PC-3 (cell line): ENCODE data around the gene R3HCC1L. TPM values are rescaled to one million over a fixed set of nuclear protein-coding genes. Genes with fewer than 3 reads are reported as not detected.

Source experiments
- ATAC-seq: fragments of 200-7000 bp; cut with Tn5 transposase; 2 replicates; pipeline ENCODE4 v1.9.1; 2020; ENCODE audit warnings: mild to moderate bottlenecking, moderate library complexity
- BruUV-seq: library from RNA; stranded (reverse); fragments of 400-500 nt; replicated peaks from 2 replicates; lab custom pipeline; 2021; lab: Mats Ljungman, UMichigan
- CTCF ChIA-PET: fragments of 300-600 bp; sonication (Branson Sonifier 250); formaldehyde crosslinking; loops from one replicate; lab custom pipeline; 2022; ENCODE audit warnings: antibody characterized with exemption; lab: Charles Lee
- POLR2A ChIA-PET: fragments of 300-600 bp; sonication (Branson Sonifier 250); formaldehyde crosslinking; loops from one replicate; lab custom pipeline; 2022; ENCODE audit warnings: antibody characterized with exemption; ENCODE audit not compliant: unreplicated experiment; lab: Charles Lee
- DNase-seq: peaks from one replicate; pipeline ENCODE4 v3.0.0-alpha.2; 2015
- H2AFZ ChIP-seq: fragments of 300-600 bp; sonication (generic); 2 replicates; pipeline ENCODE4 v1.6.0; 2016; ENCODE audit warnings: antibody characterized with exemption, low read length
- H3F3A ChIP-seq: fragments of 300-600 bp; sonication (generic); one replicate; pipeline ENCODE4 v1.6.0; 2017; ENCODE audit warnings: antibody characterized with exemption, low read length, control low read depth, mild to moderate bottlenecking; ENCODE audit not compliant: unreplicated experiment
- H3K27ac ChIP-seq: fragments of 300-600 bp; sonication (generic); 2 replicates; pipeline ENCODE4 v1.5.1; 2016; ENCODE audit warnings: mild to moderate bottlenecking, low read length
- H3K27me3 ChIP-seq: fragments of 300-600 bp; sonication (generic); 2 replicates; pipeline ENCODE4 v1.6.1; 2016; ENCODE audit warnings: low read length, mixed read lengths
- H3K36me3 ChIP-seq: fragments of 300-600 bp; sonication (generic); 2 replicates; pipeline ENCODE4 v1.6.1; 2016; ENCODE audit warnings: low read depth, mixed run types, low read length, mixed read lengths
- H3K4me1 ChIP-seq: fragments of 300-600 bp; sonication (generic); 2 replicates; pipeline ENCODE4 v1.5.1; 2016; ENCODE audit warnings: low read length; ENCODE audit not compliant: insufficient read depth
- H3K4me2 ChIP-seq: fragments of 300-600 bp; sonication (generic); 2 replicates; pipeline ENCODE4 v1.6.0; 2016; ENCODE audit warnings: low read length
- H3K4me3 ChIP-seq: fragments of 300-600 bp; sonication (generic); 2 replicates; pipeline ENCODE4 v1.5.1; 2016; ENCODE audit warnings: mild to moderate bottlenecking, low read length, mixed read lengths
- H3K79me2 ChIP-seq: fragments of 300-600 bp; sonication (generic); 2 replicates; pipeline ENCODE4 v1.6.1; 2017; ENCODE audit warnings: low read length, mixed read lengths
- H3K9ac ChIP-seq: fragments of 300-600 bp; sonication (generic); 2 replicates; pipeline ENCODE4 v1.6.0; 2016; ENCODE audit warnings: mild to moderate bottlenecking, low read length
- H3K9me2 ChIP-seq: fragments of 300-600 bp; sonication (generic); replicated peaks from 2 replicates; pipeline ENCODE4 v1.6.1; 2016; ENCODE audit warnings: mixed run types, low read length, mixed read lengths
- H3K9me3 ChIP-seq: fragments of 300-600 bp; sonication (generic); 2 replicates; pipeline ENCODE4 v1.6.1; 2016; ENCODE audit warnings: low read length, mixed read lengths
- H4K20me1 ChIP-seq: fragments of 300-600 bp; sonication (generic); 2 replicates; pipeline ENCODE4 v1.6.1; 2016; ENCODE audit warnings: low read length, mixed read lengths
- EZH2 ChIP-seq: fragments of 300-600 bp; sonication (generic); IDR thresholded peaks from one replicate; pipeline ENCODE4 v1.6.1; 2017; ENCODE audit warnings: antibody characterized with exemption, mild to moderate bottlenecking, low read length; ENCODE audit not compliant: unreplicated experiment
- EZH2phosphoT487 ChIP-seq: fragments of 300-600 bp; sonication (generic); IDR thresholded peaks from 2 replicates; pipeline ENCODE4 v1.6.1; 2018; ENCODE audit warnings: mild to moderate bottlenecking, antibody characterized with exemption, low read length, borderline replicate concordance
- intact Hi-C: fragments of 100-400 bp; cut with micrococcal nuclease; formaldehyde crosslinking; loops from 2 replicates; pipeline ENCODE4 v1.9.0; 2023
- total RNA-seq: library from RNA; depleted of rRNA; stranded (reverse); fragments of >200 nt; gene quantifications from 2 replicates; pipeline ENCODE4 v1.2.3, GENCODE V29; 2014
- TF ChIP-seq, protein P1 (sequence below): fragments of 300-600 bp; sonication (generic); conservative IDR thresholded peaks from 2 replicates; pipeline ENCODE4 v1.5.1; 2017; ENCODE audit warnings: antibody characterized with exemption, low read depth, mild to moderate bottlenecking, low read length

Gene R3HCC1L
- total RNA-seq, 1 experiment from 2014 or later: 15.3 TPM

DNA sequence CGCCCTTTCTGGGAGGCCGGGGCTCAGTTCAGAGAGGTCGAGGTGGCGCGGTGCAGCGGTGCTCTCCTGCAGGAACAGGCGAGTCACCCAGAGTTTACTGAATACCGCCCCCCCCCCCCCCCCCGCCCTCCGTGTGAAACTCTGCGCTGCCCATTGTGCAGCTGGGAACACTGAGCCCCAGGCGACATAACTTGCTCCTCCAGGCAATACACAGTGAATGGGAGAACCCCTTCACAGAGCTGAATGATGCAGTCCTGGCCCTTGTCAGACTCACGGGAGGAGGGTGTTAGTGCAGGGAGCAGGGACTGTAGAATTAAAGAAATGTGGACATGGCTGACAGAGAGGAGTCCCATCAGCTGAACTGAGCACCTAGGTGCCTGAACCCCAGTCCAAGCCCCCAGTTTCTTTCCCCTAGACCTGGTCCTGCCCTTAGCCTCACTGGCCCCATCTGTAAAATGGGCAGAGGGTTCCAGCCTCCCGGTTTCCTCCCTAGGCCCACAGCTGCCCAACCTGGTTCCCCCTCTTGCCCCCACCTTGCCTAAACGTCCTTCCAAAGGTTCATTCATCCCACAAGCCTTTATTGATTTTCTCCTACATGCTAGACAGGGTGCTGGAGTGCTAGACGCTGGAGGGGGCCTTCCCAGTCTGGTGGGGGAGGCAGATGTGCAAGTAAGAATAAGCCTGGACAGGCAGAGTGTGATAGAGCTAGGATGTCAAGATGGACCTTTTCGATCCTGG, 134.4 kb downstream of the R3HCC1L start:
- H3K9me2 ChIP-seq: no peaks in the 10 kb centered on the region
- H4K20me1 ChIP-seq: no peaks in the 10 kb centered on the region
- H3K4me1 ChIP-seq: peaks cover 27% of the 10 kb centered on the region
- CTCF ChIA-PET: no interaction called here
- no peaks in the 10 kb centered on the region for H3K9me3 ChIP-seq
- no peaks in the 10 kb centered on the region for H3K27me3 ChIP-seq
- no peaks in the 10 kb centered on the region for H3K36me3 ChIP-seq
- POLR2A ChIA-PET: no interaction called here
- H3K4me3 ChIP-seq: peak overlapping the region; percentile 61
- peak overlapping the region; percentile 67 for H3K27ac ChIP-seq
- peak overlapping the region; percentile 65 for H2AFZ ChIP-seq
- H3K79me2 ChIP-seq: no peaks in the 10 kb centered on the region
- H3K9ac ChIP-seq: peak overlapping the region; percentile 37; the same call in 1 of the 2 replicates
- BruUV-seq: TSS peak; percentile 57
- ATAC-seq (peak; percentile 8), DNase-seq (no peak)
- H3K4me2 ChIP-seq: peak overlapping the region; percentile 89
- no peaks in the 10 kb centered on the region for H3F3A ChIP-seq
- TF ChIP-seq EZH2 (no peak), EZH2phosphoT487 (no peak)
- TF ChIP-seq, protein P1, sequence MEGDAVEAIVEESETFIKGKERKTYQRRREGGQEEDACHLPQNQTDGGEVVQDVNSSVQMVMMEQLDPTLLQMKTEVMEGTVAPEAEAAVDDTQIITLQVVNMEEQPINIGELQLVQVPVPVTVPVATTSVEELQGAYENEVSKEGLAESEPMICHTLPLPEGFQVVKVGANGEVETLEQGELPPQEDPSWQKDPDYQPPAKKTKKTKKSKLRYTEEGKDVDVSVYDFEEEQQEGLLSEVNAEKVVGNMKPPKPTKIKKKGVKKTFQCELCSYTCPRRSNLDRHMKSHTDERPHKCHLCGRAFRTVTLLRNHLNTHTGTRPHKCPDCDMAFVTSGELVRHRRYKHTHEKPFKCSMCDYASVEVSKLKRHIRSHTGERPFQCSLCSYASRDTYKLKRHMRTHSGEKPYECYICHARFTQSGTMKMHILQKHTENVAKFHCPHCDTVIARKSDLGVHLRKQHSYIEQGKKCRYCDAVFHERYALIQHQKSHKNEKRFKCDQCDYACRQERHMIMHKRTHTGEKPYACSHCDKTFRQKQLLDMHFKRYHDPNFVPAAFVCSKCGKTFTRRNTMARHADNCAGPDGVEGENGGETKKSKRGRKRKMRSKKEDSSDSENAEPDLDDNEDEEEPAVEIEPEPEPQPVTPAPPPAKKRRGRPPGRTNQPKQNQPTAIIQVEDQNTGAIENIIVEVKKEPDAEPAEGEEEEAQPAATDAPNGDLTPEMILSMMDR: no peak
- intact Hi-C loops: loop anchor here (2.0 to 10.0 kb wide), 3 partner anchors 40 to 396 kb away; no protein-coding TSS in a partner anchor

DNA sequence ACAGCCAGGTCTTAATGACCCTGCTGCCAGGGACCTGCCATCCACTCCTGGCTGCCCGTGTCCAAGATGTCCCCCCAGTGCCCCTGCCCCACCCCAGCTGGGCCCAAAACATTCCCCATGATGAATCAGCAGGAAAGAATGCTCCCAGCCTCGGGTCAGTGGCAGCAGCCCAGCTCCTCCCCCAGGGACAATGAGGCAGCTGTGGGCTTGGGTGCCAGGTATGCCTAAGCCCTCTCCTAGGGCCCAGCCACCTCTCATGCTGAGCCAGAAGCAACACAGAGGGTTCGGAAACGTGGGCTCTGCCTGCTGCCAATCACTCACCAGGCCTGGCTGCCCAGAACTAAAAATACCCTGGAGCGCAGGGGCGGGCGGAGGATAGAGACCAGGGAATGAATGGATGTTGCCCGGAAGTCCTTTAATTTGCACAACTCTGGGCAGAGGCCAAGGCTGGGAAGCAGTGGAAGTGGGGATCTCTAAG, 135.0 kb downstream of the R3HCC1L start:
- H3K9ac ChIP-seq: no peak overlapping the region
- POLR2A ChIA-PET: no interaction called here

More for the DNA sequence above, 135.0 kb downstream of the R3HCC1L start:
- ATAC-seq (peak; percentile 81), DNase-seq (peak; percentile 92)
- H3K27ac ChIP-seq: peak overlapping the region; percentile 67
- H3K4me1 ChIP-seq: peaks cover 27% of the 10 kb centered on the region
- peak overlapping the region; percentile 61; the same call in 1 of the 2 replicates for H2AFZ ChIP-seq
- H3K36me3 ChIP-seq: no peaks in the 10 kb centered on the region
- peak overlapping the region; percentile 61; the same call in 1 of the 2 replicates for H3K4me3 ChIP-seq
- no peaks in the 10 kb centered on the region for H3K79me2 ChIP-seq
- H3K4me2 ChIP-seq: peak overlapping the region; percentile 89
- intact Hi-C loops: loop anchor here (2.0 to 10.0 kb wide), 3 partner anchors 39 to 395 kb away; no protein-coding TSS in a partner anchor
- no peak for TF ChIP-seq EZH2
- TF ChIP-seq EZH2phosphoT487: no peak
- TF ChIP-seq, protein P1: no peak
- H3K9me3 ChIP-seq: no peaks in the 10 kb centered on the region
- no peaks in the 10 kb centered on the region for H4K20me1 ChIP-seq
- no TSS peak for BruUV-seq
- CTCF ChIA-PET: no interaction called here
- H3K27me3 ChIP-seq: no peaks in the 10 kb centered on the region
- H3F3A ChIP-seq: no peaks in the 10 kb centered on the region
- H3K9me2 ChIP-seq: no peaks in the 10 kb centered on the region
